ENCODE data around the gene SMARCAD1.

SMARCAD1 gene

DNA sequence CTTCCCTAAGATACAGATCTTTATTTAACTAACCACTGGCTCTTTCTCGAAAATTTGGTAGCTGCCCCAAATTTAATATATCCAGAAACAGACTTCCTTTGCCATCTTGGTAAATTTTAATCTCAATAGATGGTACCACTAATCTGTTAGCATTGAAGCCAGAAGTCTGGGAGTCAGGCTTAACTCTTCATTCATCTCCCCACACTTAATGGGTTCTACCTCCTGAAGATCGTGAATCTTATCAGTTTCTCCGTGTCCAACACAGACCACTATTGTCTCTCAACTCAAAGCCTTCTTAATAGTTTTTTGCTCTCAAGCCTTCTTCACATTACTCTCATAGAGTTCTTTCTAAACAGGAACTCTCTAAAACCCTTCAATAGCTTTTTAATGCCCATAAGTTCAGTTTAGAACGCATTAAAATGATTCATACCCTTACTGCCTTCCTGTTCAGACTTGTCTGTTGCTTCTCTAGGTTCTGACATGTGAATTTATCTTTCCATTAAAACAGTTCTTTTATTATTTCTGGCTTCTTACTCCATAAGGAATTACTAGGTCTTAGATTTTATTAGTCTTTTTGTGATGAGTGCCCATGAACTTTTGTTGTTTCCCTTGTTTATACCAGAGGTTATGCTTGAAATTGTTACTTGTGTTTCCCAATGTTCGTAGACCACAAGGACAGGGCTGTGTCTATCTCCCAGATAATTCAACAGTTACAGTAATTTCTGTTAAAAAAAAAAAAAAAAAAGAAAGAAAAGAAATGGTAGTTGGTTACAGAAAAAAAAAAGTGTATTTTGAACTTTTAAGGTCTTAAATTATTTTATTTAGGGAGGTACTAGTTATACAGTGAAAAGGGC lies 54.7 kb downstream of the SMARCAD1 start (continued):
- TF ChIP-seq, protein P1, sequence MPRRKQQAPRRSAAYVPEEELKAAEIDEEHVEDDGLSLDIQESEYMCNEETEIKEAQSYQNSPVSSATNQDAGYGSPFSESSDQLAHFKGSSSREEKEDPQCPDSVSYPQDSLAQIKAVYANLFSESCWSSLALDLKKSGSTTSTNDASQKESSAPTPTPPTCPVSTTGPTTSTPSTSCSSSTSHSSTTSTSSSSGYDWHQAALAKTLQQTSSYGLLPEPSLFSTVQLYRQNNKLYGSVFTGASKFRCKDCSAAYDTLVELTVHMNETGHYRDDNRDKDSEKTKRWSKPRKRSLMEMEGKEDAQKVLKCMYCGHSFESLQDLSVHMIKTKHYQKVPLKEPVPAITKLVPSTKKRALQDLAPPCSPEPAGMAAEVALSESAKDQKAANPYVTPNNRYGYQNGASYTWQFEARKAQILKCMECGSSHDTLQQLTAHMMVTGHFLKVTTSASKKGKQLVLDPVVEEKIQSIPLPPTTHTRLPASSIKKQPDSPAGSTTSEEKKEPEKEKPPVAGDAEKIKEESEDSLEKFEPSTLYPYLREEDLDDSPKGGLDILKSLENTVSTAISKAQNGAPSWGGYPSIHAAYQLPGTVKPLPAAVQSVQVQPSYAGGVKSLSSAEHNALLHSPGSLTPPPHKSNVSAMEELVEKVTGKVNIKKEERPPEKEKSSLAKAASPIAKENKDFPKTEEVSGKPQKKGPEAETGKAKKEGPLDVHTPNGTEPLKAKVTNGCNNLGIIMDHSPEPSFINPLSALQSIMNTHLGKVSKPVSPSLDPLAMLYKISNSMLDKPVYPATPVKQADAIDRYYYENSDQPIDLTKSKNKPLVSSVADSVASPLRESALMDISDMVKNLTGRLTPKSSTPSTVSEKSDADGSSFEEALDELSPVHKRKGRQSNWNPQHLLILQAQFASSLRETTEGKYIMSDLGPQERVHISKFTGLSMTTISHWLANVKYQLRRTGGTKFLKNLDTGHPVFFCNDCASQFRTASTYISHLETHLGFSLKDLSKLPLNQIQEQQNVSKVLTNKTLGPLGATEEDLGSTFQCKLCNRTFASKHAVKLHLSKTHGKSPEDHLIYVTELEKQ (tag by site-specific recombination; IDR thresholded peaks at IDR 0.05; ENCODE audit: borderline replicate concordance), result peak; percentile 59; the same call in 1 of the 2 replicates
- no peak for TF ChIP-seq ZNF350 (tag by site-specific recombination; IDR thresholded peaks at IDR 0.05)
- peak; percentile 50 for TF ChIP-seq PRDM10 (tag by site-specific recombination; IDR thresholded peaks at IDR 0.05)
- TF ChIP-seq ZNF48 (tag by site-specific recombination; IDR thresholded peaks at IDR 0.05), result no peak
- peak; percentile 47; the same call in 1 of the 2 replicates for TF ChIP-seq ZNF664 (tag by site-specific recombination; IDR thresholded peaks at IDR 0.05)
- peak; percentile 80 for TF ChIP-seq SCRT2 (tag by site-specific recombination; IDR thresholded peaks at IDR 0.05)
- TF ChIP-seq ZNF843 (tag by site-specific recombination; IDR thresholded peaks at IDR 0.05), result peak; percentile 96
- TF ChIP-seq ZNF580 (tag by site-specific recombination; IDR thresholded peaks at IDR 0.05), result peak; percentile 73
- no peak for TF ChIP-seq ZNF624 (tag by site-specific recombination; IDR thresholded peaks at IDR 0.05)
- TF ChIP-seq SP7 (tag by site-specific recombination; IDR thresholded peaks at IDR 0.05), result peak; percentile 72
- peak; percentile 45; the same call in 1 of the 2 replicates for TF ChIP-seq ZBTB8A (tag by site-specific recombination; IDR thresholded peaks at IDR 0.05)
- TF ChIP-seq, protein P2, sequence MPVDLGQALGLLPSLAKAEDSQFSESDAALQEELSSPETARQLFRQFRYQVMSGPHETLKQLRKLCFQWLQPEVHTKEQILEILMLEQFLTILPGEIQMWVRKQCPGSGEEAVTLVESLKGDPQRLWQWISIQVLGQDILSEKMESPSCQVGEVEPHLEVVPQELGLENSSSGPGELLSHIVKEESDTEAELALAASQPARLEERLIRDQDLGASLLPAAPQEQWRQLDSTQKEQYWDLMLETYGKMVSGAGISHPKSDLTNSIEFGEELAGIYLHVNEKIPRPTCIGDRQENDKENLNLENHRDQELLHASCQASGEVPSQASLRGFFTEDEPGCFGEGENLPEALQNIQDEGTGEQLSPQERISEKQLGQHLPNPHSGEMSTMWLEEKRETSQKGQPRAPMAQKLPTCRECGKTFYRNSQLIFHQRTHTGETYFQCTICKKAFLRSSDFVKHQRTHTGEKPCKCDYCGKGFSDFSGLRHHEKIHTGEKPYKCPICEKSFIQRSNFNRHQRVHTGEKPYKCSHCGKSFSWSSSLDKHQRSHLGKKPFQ (tag by site-specific recombination; IDR thresholded peaks at IDR 0.05), result peak; percentile 74; the same call in 1 of the 2 replicates
- TF ChIP-seq ZBTB17 (tag by site-specific recombination; IDR thresholded peaks at IDR 0.05), result peak; percentile 36; the same call in 1 of the 2 replicates
- TF ChIP-seq ZNF394 (tag by site-specific recombination; IDR thresholded peaks at IDR 0.05; ENCODE audit: borderline replicate concordance), result peak; percentile 58; the same call in 1 of the 2 replicates
- TF ChIP-seq ZNF335 (tag by site-specific recombination; conservative IDR thresholded peaks at IDR 0.05), result no peak
- TF ChIP-seq GLIS2 (tag by site-specific recombination; IDR thresholded peaks at IDR 0.05), result no peak
- TF ChIP-seq ZNF280D (tag by site-specific recombination; IDR thresholded peaks at IDR 0.05), result no peak
- TF ChIP-seq ZNF426 (tag by site-specific recombination; IDR thresholded peaks at IDR 0.05), result no peak
- TF ChIP-seq REPIN1 (tag by site-specific recombination; IDR thresholded peaks at IDR 0.05; ENCODE audit: low read depth), result no peak
- no peak for TF ChIP-seq ZFP41 (tag by site-specific recombination; IDR thresholded peaks at IDR 0.05; ENCODE audit: borderline replicate concordance)
- peak; percentile 69; the same call in 1 of the 2 replicates for TF ChIP-seq ZEB2 (tag by site-specific recombination; IDR thresholded peaks at IDR 0.05)
- TF ChIP-seq GLIS1 (tag by site-specific recombination; IDR thresholded peaks at IDR 0.05), result no peak
- no peak for TF ChIP-seq ZNF623 (tag by site-specific recombination; IDR thresholded peaks at IDR 0.05)
- TF ChIP-seq ZNF404 (tag by site-specific recombination; IDR thresholded peaks at IDR 0.05), result no peak
- TF ChIP-seq GFI1B (tag by site-specific recombination; IDR thresholded peaks at IDR 0.05), result no peak
- TF ChIP-seq ZNF10 (tag by site-specific recombination; IDR thresholded peaks at IDR 0.05), result no peak
